GM03348 (cell line): ENCODE results near the gene KRT86.
"Not testable (repeated sequence)": the region's sequence is repeated elsewhere in the genome, so short reads cannot be mapped to it uniquely, and the experiment has no call there.

Experiments
- DNase-seq: peaks from one replicate; pipeline ENCODE4 v3.0.0; 2012; ENCODE audit warnings: low spot score

Gene KRT86

DNA sequence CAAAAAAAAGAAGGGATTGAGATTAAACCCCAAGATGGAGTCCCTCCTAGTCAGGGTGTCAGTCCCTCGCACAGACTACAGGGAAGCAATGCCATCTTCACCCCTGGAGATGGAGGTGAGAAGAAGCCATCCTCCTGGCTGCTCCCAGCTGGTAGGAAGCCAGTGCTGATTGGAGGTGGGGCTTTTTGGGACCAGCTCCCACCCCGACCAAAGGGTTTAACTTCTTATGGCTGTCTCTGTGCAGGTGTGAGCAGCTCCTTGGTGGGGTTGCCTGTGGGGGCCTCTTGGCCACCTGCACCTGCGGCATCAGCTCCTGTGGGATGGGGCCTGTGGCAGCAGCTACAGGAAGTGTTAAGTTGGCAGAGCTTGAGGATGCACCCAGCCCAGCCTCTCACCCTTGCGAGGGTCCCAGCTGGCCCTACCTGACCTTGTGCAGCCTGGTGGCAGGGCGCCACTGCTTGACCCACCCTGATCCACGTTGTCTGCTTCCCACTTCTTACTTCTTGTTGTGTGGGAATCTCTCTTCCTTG lies 3.8 kb upstream of the KRT86 start:
- DNase-seq: no peak

DNA sequence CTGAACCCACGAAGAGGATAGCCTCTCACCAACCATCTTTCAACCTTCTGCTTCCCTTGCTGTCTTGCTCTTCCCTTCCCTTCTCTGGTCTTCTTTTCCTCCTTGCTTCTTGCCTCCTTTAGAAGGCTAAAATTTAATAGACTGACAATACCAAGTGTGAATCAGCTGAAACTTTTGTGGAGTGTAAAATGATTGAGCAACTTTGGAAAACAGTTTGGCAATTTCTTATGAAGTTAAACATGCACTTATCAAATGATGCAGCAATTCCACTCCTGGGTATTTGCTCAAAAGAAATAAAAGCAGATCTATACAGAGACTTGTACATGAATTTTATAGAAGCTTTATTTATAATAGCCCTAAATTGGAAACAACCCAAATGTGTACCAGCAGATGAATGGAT lies 3.3 kb upstream of the KRT86 start:
- no peak for DNase-seq

DNA sequence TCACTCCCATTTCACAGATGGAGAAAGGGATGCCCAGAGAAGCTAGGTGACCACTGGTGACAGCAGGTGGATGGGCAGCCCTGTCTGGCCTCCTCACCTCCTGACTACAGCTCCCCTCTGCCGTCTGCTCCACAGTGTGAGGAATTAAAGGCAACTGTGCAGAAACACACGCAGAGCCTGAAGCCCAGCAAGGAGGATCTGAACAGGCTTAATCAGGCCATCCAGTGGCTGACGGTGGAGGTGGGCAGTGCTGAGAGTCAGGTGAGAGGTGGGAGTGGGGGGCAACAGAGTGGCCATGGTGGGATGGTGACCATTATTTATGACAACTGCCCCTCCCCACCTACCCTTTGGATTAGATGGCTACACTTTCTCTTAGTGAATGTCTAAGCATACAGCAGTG lies 1.2 kb downstream of the KRT86 start:
- DNase-seq: no peak

DNA sequence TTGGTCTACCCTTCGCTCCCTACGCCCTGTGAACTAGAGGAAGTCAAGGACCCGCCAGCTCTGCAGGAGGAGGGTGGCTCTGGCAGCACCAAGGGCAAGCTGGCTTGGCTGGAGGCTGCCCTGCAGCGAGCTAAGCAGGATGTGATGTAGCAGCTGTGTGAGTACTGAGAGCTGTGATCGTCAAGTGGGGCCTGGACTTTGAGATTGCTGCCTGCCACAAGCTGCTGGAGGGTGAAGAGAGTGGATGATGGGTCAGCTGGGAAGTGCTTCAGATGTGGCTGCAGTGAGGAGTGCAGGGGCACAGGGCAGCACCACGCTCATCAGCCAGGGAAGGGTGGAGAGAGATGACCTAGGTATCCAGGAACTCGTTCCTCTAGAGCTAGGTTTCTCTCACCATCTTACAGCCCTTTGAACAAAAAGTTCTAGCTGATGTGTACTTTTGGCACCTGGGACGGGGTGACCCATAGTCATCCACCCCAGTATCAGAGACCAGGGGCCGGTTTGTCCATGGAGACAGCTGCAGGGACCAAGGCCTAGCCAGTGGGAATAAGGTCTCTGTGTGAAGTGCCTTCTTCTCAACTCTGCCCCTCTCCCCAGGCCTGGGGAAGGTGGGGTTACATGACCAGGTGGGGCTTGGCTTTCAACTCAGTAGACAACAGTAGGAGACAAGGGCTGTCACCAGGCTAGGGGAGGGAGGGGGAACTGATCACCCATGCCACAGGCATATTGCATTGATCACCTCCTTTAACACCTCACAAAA lies 3.2 kb downstream of the KRT86 start:
- no peak for DNase-seq

DNA sequence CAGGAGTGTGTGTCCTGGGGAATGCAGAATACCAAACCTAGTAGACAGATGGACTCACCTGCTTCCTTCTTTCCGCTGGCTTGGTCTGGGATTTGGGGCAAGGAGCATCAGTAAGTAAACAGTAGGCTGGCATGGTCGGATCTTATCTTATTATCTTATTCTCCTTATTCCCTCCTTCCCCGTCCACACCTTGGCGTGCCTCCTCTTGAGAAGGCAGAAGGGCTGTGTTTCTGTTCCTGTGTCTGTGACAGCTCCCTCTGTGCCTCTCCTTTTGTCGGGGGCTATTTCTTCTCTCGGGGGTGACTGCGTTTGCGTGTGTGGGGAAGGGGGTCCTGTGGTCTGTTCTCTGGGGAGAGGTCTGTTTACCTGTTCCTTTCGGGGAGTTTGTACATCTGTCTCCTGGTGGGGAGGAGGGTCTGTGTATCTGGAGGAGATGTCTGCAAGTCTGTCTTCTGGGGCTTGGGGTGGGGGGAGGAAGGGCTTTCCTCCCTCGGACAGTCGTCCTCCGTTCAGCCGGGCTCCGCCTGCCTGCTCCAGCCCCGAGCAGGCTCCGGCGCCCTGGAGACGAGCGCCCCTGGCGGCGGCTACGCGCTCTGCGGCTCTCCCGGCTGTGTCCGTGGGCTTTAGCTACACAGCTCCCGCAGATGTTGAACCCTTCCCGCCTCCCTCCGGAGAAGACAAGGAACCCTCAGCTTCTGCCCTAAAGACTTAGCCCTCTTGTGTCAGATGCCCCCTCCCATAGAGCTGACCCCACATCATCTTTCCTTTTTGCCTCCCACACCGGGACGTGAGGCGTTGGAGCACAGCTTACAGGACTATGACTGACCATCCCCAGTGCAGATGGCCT lies 4.4 kb downstream of the KRT86 start:
- peak; percentile 94 for DNase-seq

DNA sequence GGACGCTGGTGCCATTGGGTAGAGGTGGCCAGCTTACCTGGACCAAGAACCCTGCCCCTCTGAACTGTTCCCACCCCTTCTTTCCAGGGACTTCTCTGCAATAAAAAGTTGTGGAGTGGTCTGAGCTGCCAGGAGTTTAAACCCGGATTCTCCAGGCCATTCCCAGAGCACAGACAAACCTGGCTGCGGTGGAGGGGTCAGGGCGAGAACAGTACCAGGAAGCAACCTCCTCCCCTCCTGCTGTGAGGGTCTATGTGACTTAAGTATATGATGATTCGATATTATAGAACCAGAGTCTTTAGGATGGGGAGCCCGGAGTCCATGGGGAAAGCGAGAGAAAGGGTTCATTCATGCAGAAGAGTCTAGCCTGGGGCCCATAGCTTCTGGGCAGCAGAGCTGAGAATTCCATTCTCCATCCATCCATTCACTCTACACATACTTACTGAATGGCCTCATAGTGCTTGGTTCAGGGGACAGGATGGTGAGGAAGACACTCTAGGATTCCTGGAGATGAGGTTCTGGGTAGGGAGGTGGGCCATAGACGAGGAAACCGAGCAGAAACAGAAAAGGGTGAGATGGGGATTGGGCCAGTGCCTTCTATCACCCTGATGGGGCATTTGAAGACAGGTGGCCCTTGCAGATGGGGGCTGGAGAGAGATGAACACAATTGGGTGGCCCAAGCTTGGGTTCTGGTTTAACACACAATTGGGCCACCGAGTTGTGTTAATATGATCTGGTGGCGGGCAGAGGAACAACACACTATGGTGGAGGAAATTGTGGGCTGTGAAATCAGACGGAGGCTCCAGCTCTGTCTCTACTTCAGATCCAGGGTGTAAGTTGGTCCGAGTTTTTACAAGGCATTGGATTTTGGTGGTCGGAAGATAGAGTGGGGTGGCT lies 5.2 kb downstream of the KRT86 start:
- no peak for DNase-seq

DNA sequence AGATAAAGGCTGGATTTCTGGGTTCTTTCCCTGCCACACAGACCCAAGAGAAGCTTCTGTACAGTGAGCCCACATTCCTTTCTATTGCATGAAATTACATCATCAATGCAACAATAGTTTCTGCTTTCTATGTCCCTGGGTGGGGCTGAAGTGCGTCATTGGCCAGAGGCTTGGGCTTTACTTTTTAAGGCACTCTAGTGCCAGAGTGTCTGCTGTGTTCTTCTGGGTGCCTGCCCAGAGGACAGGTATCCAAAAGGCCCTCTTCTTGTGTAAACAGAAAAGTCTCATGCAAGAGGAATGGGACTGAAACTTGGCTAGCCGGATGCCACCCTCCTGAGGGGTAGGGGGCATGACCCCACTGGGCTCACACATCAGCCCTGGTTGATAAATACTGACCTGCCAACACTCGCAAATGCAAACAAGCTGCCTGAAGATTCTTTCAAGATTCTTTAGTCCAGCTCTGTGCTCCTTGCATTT lies 5.9 kb downstream of the KRT86 start:
- peak; percentile 87 for DNase-seq

DNA sequence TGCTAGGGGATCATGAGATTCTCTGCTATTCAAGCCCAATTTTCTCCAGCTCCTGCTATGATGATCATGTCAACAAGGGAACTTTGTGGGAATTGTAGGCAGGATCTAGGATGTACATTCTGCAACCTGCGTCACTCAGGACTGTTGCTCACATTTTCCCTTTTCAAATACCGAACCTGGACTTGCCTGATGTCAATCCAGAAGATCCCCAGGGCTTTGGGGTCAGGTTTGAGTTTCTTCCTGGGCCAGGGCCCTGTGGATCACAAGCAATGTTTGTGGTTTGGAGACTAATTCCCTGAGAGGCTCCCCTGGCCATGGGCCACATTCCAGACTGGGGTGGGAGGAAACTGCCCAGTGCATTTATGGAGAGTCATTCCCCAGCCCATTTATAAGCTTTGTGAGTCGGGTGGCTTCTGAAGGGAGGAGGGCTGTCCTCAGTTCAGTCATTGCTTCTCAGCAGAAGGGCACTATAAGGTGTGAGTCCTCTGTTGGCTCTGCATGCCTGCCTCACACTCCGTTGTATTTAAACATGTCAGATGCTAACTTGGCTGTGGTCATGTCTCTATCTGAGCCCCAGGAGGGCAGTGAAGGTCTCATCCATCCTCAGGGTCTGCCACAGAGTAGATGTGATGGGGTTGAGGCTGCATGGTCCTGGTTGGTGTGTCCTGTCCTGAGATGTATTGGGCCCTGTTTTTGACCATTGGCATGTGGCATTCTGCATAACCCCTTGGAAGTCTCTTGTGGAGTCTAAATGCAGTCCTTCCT lies 6.5 kb downstream of the KRT86 start:
- DNase-seq: peak; percentile 92

DNA sequence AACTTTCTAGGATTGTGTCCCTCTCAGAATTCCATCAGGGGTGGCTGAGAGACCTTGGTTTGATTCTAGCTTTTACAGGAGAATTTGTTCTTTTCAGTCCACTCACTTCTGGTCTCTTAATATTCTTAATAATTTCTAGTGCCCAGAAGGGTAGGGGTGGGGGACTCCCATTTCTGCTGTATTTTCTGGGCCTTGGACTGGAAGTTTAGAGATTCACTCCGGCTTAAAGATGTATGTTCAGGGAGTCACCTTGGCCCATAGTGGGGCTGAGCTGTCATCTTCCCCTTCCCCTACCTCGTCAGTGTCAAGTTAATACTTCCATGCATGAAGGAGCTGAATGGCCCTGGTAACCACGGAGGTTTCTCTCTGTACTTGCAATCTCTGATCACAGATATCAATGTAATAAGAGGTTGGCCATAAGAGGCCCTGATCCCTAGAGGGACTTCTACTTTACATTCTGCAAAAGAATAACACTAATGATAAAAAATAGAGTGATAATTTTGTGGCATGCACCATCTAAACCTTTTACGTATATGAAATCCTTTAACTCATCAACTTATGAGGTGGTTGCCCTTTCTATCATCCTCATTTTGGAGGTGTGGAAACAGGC lies 10.2 kb downstream of the KRT86 start:
- no peak for DNase-seq

DNA sequence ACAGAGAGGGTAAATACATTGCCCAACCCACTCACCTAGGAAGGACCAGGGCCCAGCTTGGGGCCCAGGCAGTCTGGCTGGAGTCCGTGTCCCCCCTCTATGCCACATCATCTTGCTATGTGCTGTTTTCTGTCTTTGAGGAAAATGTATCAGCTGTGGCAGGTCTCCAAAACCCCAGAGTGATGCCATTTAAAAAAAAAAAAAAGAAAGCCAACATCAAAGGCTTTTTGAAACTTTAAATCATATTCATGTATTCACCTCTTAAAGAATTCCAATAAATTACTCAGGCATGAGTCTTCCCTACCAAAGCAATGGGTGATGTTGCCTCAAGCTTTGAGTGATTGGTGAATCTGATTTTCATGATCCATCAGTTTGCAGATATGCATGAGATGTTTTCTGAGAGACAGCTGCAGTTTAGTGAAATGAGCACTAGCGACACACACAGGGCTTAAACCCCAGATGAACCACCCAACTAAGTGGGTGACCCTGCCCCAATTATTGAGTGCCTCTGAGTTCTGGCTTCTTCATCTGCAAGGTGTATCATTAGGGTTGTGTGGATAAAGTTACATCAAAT lies 10.8 kb downstream of the KRT86 start:
- peak; percentile 27 for DNase-seq

DNA sequence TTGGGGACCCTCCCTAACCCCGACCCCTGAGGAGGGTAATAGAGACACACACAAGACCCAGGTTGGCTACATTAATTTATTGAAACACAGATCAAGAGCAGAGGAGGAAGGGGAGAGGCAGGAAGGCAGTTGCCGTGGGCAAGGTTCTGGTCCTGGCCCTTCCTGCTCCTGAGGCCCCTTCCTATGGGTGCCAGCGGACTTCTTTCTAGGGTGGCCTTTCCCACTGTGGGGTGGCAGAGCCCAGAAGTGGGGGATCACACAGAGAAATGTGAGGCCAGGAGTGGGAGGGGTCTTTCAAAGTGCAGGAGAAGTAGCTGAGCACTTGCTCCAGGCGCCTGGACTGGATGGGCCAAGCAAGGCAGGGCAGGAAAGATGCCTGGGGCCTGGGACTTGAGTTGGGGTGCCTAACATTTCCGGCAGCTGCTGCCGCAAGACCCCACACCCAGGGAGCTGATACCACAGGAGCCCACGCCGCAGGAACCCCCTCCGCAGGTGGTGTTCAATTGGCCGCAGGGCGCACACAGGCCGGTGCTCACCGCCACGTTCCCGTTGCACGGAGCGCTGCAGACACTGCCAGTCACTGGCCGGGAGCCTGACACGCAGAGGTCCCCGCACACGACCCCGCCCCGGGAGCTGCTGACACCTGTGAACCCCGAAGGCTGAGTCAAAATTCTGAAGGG lies 11.5 kb downstream of the KRT86 start:
- no peak for DNase-seq

DNA sequence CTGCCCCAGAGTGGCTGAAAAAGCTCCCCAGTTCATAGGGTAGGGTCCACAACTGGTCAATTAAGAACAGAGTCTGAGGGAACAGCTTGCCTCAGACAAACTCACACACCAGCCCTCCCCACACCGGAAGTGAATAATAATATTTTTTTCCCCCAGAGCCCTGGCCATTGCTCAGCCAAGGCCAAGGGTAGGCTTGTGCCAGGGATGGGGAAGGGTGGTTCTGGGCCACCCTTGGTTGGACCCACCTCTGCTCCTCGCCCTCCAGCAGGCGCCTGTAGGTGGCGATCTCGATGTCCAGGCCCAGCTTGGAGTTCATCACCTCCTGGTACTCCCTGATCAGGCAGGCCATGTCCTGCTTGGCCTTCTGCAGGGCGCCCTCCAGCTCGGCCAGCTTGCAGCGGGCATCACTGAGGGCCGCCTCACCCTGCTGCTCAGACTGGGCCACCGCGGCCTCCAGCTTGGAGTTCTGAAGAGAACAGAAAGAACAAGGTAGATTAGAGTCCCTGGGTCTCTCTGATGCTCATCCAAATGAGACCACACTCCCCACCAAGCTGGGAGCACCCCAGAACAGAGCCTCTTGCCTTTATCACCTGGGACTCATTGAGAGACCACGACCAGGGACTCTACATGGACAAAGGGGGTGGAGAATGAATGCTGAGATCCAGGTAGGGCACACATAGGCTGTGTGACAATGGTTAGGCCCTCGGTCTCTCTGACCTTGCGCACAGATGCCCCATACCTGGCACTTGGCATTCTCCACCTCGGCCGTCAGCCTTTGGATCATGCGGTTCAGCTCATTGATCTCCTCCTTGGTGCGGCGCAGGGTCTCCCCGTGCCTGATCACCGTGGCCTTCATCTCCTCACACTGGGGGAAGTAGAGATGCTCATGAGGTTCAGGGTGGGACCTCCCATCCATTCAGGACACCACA lies 12.7 kb downstream of the KRT86 start:
- not testable (repeated sequence) for DNase-seq

DNA sequence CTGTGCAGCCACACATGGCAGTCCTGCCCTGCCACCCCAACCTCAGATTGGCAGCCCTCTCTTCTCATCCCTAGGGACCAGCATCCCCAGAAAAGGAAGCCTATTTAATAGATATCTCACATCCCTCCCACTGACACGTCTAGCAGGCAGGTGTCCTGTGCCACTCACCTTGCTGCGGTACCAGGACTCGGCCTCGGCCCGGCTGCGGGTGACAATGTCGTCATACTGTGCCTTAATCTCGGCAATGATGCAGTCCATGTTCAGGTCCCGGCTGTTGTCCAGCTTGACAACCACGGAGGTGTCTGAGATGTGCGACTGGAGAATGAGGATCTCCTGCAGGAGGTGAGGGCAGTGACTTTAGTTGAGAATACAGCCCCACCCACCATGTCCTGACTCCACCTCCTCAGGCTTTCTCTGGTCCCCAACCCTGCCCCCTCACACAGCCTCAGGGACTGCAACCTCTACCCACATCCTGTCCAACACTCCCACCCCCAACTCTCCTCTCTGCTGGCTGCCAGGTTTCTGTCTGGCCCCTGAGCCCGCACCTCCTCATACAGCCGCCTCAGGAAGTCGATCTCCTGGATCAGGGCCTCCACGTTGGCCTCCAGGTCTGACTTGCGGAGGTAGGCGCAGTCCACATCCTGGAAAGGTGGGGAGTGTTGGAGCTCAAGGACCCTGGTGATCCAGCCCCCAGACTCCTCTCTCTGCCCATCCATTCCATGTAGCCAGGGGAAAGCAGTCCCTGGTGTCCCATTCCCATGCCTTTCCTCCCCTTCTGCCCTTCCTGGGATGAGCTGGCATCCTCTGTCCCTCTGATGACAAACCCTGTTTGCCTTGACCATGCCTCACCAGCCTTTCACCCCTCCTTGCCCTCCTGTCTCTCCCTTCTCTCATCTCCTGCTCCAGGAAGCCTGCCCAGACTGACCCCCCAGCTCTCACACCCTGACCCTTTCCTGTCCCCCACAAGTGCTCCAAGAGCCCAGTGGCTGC lies 13.7 kb downstream of the KRT86 start:
- DNase-seq: not testable (repeated sequence)

DNA sequence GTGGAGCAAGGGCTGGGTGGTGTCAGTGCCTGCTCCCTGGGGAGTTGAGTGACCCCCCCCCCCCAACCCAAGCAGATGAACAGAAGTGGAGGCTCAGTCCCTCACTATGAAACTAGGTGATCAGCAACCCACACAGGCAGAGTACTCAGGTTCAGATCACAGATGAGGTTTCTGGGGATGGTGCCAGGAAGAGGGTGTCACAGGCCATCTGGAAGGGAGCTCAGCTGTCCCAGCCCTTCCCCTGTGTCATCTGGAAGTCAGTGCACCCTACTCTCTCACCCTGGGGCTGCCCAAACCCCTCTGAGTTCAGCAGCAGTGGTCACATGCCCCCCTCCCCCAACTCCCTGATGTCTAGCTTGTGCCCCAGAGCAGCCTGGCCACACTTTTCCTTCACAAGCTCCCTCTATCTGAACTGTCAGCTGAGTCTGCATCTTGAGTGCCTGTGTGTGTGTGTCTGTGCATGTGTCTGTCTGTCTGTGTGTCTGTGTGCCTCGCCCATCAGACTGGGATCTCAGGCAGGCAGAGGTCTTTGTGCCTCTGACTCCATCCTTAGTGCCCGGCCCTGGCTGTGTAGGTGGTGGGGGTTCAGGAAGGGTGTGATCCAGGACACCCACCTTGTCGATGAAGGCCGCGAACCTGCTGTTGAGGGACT lies 16.2 kb downstream of the KRT86 start:
- DNase-seq: not testable (repeated sequence)

DNA sequence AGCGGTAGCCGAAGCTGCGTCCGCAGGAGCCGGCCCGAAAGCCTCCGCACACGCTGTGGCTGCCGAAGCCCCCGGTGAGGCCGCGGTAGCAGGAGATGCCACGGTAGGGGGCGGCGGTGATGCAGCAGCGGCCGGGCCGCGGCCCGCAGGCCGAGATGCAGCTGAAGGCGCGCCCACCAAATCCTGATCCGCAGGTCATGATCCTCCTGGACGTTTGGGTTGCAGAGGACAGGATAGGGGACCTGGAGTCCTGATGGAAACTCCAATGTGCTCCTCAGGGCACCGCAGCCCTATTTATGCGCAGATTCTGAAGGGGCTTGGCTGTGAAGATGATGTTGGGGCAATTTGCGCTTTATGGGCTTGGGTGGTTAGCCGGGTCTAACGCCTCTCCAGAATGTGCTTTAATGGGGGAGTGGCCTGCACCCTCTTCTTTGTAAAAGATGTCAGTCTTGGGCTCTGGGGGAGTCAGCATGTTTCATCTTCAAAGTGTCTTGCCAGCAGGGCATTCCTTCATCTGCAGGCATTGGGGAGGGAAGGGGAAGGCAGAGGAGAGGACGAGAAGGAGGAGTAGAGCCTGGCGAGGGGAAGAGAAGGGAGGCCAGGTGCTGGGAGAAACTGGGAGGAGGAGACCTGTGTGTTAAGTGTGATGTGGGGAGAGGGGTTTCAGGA lies 17.0 kb downstream of the KRT86 start, which contains the start of gene KRT81:
TSS of gene KRT81 (minus strand) at position 268 of the 669 bp plus-strand sequence. CDS start at position 199, 69 bp downstream.
- no peak for DNase-seq

DNA sequence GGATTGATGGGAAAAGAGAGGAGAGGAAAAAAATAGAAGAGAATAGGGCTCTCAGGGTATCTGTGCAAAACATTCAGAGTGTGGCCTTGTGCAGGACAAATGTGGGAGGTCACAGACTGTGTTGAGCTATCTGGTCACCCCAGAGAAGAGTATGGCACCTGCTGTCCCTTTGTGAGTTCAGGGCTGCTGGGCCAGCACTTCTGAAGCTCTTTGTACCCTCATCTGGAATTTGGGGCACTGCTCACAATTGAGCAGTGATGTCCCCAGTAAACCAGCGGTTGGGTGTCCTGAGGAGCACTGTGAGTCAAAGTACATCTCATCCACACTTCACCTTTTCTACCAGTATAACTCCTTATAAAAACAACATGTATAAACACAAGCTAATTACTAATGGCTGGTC lies 19.5 kb downstream of the KRT86 start:
- DNase-seq: no peak
